ENCODE results near the gene LHFPL6. TPM values are rescaled to one million over a fixed set of nuclear protein-coding genes. Genes with fewer than 3 reads are reported as not detected.

LHFPL6 gene
- total RNA-seq, 4 donors from 2014 or later: 3.7 to 40.4 (median 8.0) TPM

DNA sequence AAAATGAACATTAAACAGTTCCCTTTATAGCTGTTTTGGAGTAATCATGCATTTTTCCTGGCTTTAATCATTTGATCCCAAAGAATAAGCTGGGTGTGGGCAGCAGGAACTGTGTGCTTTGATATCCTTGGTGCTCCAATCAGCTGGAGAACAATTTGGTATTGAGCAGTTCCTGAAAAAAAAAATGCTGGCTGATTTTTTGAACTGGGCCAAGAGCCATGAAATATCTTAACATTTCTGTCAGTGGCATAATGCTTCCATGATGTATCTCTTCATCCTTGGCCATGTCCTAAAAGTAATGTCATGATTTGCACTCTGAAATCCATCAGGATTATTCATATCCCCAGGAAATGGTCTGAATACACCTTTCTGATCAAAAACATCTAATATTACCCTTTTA, 134.7 kb downstream of the LHFPL6 start:
- DNase-seq: no peak
- H3K27me3 ChIP-seq: no peaks in the 10 kb centered on the region
- no peaks in the 10 kb centered on the region for H3K36me3 ChIP-seq
- H3K9me3 ChIP-seq: no peaks in the 10 kb centered on the region
- intact Hi-C loops (cut with DNase I): no loop called here
- H3K4me1 ChIP-seq: no peaks in the 10 kb centered on the region
- no peak overlapping the region for H3K27ac ChIP-seq
- no peak overlapping the region for H3K4me3 ChIP-seq
- no peak for TF ChIP-seq POLR2A (IDR thresholded peaks at IDR 0.05)

GRCh38 chr13:39463611-39464010, 139.4 kb downstream of the LHFPL6 start:
- no peaks in the 10 kb centered on the region for H3K36me3 ChIP-seq
- DNase-seq: no peak
- H3K4me3 ChIP-seq: no peak overlapping the region
- TF ChIP-seq CTCF (IDR thresholded peaks at IDR 0.05): no peak
- TF ChIP-seq POLR2A (IDR thresholded peaks at IDR 0.05): no peak
- 95 to 100% methylated on average over 1 of the region's 1 CpG for WGBS, 2 donors
- H3K4me1 ChIP-seq: no peaks in the 10 kb centered on the region
- H3K27me3 ChIP-seq: no peaks in the 10 kb centered on the region
- intact Hi-C loops (cut with DNase I): no loop called here
- H3K9me3 ChIP-seq: no peaks in the 10 kb centered on the region
- no peak overlapping the region for H3K27ac ChIP-seq

DNA sequence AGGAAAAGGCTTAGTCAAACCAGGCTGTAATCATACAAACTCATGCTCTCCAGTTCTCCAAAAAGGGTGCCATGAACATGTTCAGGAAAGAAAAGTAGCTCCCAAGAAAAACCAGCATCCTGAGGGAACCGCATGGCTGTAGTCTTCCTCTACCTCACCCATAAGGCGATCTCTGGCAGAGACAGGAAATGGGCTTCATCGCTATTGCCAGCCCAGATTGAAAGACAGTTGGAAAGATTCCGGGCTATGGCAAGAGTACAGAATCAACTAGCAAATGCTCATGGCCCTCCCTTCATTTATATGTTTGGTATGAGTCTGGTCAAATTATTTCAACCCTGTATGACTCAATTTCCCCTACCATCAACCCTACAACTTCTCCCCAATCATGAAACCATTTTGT, 140.1 kb downstream of the LHFPL6 start:
- Histone ChIP-seq H3K9me3 (no peaks in the 10 kb centered on the region), H3K27ac (no peak overlapping the region), H3K4me3 (no peak overlapping the region), H3K4me1 (no peaks in the 10 kb centered on the region), H3K27me3 (no peaks in the 10 kb centered on the region), H3K36me3 (no peaks in the 10 kb centered on the region)
- TF ChIP-seq POLR2A (IDR thresholded peaks at IDR 0.05) (no peak), CTCF (IDR thresholded peaks at IDR 0.05) (no peak)
- intact Hi-C loops (cut with DNase I): no loop called here
- WGBS, 2 donors: 76 to 94% methylated on average over 3 of the region's 4 CpGs
- DNase-seq: no peak

DNA sequence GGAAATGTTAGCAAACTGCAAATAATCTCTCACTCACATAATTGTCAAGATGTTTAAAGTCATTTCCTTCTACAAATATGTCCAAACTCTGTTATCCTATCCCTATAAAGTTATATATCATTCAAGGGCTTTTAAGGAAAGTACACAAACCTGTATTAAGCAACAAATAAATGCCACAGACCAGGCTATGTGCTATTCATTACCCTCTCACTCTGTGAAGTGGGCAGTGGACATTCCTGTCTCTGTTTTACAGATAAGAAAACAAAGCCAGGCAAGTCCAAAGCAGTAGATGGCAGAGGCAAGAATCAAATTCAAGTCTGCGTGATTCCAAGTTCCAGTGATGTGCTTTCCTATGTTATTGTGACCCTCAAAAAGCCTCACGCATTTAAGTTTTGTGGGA, 140.6 kb downstream of the LHFPL6 start:
- TF ChIP-seq POLR2A (IDR thresholded peaks at IDR 0.05) (no peak), CTCF (IDR thresholded peaks at IDR 0.05) (no peak)
- no peaks in the 10 kb centered on the region for H3K36me3 ChIP-seq
- no peaks in the 10 kb centered on the region for H3K27me3 ChIP-seq
- no peak overlapping the region for H3K27ac ChIP-seq
- DNase-seq: no peak
- no peaks in the 10 kb centered on the region for H3K4me1 ChIP-seq
- 75 to 87% methylated on average over 2 of the region's 2 CpGs for WGBS, 2 donors
- H3K4me3 ChIP-seq: no peak overlapping the region
- H3K9me3 ChIP-seq: no peaks in the 10 kb centered on the region
- intact Hi-C loops (cut with DNase I): no loop called here

DNA sequence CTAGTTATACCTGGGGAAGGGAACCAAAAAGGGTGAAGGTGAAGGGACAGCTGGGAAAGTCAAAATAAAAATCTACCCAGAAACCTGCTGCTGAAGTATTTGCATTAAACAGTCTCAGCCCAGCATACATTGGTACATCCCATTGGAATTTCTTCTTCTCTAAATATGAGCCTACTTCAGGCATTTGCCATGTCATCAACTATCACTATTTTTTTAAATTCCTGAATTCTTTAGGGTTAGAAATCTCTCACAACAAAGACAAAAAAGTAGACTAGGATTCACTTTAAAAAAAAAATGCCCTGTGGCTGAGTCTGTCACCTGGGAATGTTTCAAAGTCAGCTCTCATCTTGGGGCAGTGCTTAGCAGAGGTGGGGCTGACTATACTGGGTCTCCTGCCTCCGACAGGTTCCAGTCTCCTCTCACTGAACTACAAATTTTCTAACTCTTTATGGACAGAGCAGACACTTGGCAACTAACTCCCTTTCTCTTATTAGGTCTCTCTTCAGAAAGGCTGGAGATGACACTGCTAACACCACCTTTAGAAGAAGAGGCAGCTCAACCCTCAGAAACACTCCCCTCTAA, 141.2 kb downstream of the LHFPL6 start:
- H3K36me3 ChIP-seq: no peaks in the 10 kb centered on the region
- H3K4me1 ChIP-seq: no peaks in the 10 kb centered on the region
- H3K9me3 ChIP-seq: no peaks in the 10 kb centered on the region
- WGBS, 2 donors: 93 to 100% methylated on average over 1 of the region's 1 CpG
- H3K27me3 ChIP-seq: no peaks in the 10 kb centered on the region
- DNase-seq: no peak
- H3K27ac ChIP-seq: no peak overlapping the region
- intact Hi-C loops (cut with DNase I): no loop called here
- no peak overlapping the region for H3K4me3 ChIP-seq
- TF ChIP-seq POLR2A (IDR thresholded peaks at IDR 0.05) (no peak), CTCF (IDR thresholded peaks at IDR 0.05) (no peak)

DNA sequence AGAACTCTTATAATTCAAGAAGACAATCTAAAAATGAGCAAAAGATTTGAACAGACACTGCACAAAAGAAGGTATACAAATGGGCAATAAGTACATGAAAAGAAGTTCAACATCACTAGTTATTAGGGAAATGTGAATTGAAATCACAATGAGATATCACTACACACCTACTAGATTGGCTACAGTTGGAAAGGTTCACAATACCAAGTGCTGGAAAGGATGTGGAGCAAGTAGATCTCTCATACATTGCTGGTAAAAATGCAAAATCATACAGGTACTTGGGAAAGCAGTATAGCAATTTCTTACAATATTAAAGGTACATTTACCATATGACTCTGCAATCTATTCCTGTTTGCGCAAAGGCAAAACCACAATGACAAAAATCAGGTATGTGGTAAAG, 145.7 kb downstream of the LHFPL6 start:
- 95 to 100% methylated on average over 1 of the region's 1 CpG for WGBS, 2 donors
- no peaks in the 10 kb centered on the region for H3K27me3 ChIP-seq
- intact Hi-C loops (cut with DNase I): no loop called here
- H3K27ac ChIP-seq: no peak overlapping the region
- DNase-seq: no peak
- no peaks in the 10 kb centered on the region for H3K36me3 ChIP-seq
- H3K4me3 ChIP-seq: no peak overlapping the region
- H3K4me1 ChIP-seq: peaks cover 4 to 9% (median 8%) of the 10 kb centered on the region in 3 donors
- TF ChIP-seq CTCF (IDR thresholded peaks at IDR 0.05): no peak
- TF ChIP-seq POLR2A (IDR thresholded peaks at IDR 0.05): no peak
- no peaks in the 10 kb centered on the region for H3K9me3 ChIP-seq

Data from esophagus squamous epithelium (tissue), 5 donors.